Esophagus muscularis mucosa (tissue), 3 donors: ENCODE data around the gene SDR9C7.

Source experiments
- POLR2A ChIP-seq: fragments of 450-650 bp; IDR thresholded peaks from one replicate; pipeline ENCODE4 v1.6.1; 2017; ENCODE audit warnings: antibody characterized with exemption, moderate library complexity, mild to moderate bottlenecking, low read depth
- POLR2AphosphoS5 ChIP-seq, 2 donors: sonication (generic); formaldehyde crosslinking; IDR thresholded peaks; one replicate each; pipeline ENCODE4 v1.6.1; 2017; ENCODE audit warnings: antibody characterized with exemption in 2 of 2
- TF ChIP-seq, protein P1 (sequence below), 3 experiments: fragments of 200-600 bp in 2 of 3; fragments of 450-650 bp in 1 of 3; sonication (generic) in 2 of 3; IDR thresholded peaks; one replicate each; pipeline ENCODE4 v1.5.1; 2017 to 2019; ENCODE audit warnings: antibody characterized with exemption in 3 of 3, mild to moderate bottlenecking in 2 of 3, moderate library complexity in 1 of 3

DNA sequence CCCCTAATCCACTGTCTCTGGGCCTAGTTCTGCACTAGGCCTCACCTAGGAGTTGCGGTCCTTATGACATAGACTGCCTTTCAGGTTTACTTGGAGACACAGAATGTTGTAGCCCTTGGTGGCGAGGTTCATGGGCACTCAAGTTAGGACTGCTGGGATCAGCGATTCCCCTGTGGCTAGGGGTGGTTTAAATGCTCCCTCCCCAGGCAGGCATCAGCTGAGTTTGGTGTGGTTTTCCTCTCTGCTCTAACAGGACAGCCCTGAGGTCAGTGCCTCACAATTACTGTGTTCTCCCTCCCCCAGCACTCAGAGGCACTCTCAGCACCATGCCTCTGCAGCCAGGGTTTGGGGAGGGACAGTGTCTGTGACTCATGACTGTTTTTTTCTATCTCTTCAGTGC, 45.4 kb upstream of the SDR9C7 start:
- TF ChIP-seq, protein P1, sequence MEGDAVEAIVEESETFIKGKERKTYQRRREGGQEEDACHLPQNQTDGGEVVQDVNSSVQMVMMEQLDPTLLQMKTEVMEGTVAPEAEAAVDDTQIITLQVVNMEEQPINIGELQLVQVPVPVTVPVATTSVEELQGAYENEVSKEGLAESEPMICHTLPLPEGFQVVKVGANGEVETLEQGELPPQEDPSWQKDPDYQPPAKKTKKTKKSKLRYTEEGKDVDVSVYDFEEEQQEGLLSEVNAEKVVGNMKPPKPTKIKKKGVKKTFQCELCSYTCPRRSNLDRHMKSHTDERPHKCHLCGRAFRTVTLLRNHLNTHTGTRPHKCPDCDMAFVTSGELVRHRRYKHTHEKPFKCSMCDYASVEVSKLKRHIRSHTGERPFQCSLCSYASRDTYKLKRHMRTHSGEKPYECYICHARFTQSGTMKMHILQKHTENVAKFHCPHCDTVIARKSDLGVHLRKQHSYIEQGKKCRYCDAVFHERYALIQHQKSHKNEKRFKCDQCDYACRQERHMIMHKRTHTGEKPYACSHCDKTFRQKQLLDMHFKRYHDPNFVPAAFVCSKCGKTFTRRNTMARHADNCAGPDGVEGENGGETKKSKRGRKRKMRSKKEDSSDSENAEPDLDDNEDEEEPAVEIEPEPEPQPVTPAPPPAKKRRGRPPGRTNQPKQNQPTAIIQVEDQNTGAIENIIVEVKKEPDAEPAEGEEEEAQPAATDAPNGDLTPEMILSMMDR (IDR thresholded peaks at IDR 0.05), result no peak
- TF ChIP-seq POLR2A (no peak), POLR2AphosphoS5 (IDR thresholded peaks at IDR 0.05) (no peak)
